Skin of body (tissue), 2 donors: ENCODE results near the gene ASPM. TPM values are rescaled to one million over a fixed set of nuclear protein-coding genes. Genes with fewer than 3 reads are reported as not detected.
"Not testable (repeated sequence)": the region's sequence is repeated elsewhere in the genome, so short reads cannot be mapped to it uniquely, and the experiment has no call there.

Experiments
- DNase-seq: peaks from one replicate; lab custom pipeline; 2025; lab: John Stamatoyannopoulos, UW
- total RNA-seq: library from RNA; depleted of rRNA; stranded (reverse); fragments of >200 nt; gene quantifications from one replicate; pipeline ENCODE4 v1.2.3, GENCODE V29; 2014

Gene ASPM
- total RNA-seq, 1 donor from 2014 or later, result 16.6 TPM

DNA sequence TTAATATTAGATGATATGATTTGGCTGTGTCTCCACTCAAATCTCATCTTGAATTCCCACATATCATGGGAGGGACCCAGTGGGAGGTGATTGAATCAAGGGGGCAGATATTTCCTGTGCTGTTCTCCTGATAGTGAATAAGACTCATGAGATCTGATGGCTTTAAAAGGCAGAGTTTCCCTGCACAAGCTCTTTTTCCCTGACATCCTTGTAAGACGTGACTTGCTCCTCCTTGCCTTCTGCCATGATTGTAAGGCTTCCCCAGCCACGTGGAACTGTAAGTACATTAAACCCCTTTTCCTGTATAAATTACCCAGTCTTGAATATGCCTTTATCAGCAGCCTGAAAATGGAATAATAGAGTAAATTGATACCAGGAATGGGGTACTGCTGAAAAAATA lies 66.1 kb downstream of the ASPM start:
- no peak for DNase-seq

DNA sequence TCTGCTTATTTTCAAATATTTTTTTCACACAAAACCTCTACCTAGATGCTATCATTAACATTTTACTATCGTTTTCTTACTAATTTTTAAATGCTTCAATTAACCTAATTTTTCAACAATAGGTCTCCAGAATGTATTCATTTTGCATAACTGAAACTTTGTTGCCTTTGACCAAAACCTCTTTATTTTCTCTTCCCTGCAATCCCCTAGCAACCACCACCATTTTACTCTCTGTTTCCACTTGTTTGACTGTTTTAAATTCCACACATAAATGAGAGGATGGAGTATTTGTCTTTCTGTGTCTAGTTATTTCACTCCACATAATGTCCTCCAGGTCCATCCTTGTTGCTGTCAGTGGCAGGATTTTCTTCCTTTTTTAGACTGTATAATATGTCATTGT lies 69.9 kb downstream of the ASPM start:
- DNase-seq, result no peak

DNA sequence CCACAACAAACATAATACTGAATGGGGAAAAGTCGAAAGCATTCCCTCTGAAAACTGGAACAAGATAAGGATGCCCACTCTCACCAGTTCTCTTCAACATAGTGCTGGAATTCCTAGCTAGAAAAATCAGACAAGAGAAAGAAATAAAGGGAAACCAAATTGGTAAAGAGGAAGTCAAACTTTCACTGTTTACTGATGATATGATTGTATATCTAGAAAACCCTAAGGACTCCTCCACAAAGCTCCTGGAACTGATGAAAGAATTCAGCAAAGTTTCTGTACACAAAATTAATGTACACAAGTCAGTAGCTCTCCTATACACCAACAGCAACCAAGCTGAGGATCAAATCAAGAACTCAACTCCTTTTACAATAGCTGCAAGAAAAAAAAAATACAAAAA lies 72.5 kb downstream of the ASPM start:
- DNase-seq, result no peak

DNA sequence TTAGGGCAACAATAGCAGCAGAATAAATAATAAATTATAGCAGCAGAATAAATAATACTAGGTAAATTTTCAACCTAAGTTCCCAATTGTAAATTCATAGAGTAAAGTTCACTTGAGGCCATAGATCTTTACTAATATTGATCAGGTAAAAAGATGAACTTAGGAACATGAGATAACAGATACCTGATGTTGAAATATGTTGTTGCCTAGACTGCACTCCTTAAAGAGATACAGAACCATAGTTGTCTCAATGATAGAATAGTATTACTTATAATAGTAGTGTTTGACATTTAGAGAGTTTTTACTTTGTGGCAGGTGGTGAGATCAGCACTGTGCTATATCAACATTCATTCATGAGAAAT lies 79.0 kb downstream of the ASPM start:
- no peak for DNase-seq

DNA sequence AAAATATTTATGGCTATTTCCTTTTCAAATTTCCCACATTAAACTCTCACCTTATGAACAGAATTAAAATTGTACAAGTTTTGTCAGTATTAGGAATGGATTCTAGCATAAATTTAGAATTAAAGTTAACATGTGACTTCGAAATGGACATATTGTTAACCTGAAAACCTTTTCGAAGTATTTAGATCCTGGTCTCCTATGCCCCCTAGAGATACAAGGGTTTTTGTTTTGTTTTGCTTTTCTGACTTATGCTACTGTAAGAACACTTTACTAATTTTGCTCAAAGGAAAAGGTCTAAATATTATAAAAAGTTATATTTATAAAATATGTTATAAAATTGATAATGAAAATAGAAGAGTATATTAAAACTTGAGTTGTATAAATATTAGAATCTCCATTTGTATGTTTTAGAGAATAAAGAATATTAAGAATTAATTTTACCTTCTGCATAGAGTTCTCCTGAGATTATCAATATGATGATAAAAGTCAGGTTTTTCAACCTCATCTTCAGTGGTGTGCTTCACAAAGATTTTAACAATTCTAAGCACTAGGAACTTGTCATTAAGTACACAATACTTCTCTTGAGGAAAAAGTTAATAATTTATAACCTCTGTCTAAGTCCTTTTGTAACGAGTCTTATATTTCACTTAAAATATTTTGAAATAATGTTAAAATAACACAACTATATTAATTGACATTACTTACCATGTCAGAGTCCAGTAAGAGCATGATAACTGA lies 79.6 kb downstream of the ASPM start, which contains the start of gene F13B:
TSS of gene F13B (minus strand) at position 542 of the 738 bp plus-strand sequence. CDS start at position 505, 37 bp downstream.
- DNase-seq, result no peak

DNA sequence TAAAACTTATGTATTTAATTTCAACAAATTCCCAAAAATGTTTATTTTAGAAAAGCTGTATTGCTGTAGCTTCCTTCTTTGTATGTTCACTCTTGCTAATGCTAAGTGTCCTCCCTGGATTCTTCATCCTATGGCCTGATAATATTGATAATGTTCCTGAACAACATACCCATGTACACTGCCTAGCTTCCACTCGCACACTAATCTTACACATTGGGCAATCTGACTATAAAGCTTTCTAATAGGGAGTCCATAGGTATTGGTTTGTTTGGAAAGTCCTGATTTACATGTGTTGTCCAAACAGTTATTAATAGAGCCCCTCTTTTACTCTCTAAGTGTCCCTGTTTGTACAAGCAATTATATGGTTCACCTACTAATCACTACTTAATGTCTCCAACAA lies 80.2 kb downstream of the ASPM start:
- no peak for DNase-seq

DNA sequence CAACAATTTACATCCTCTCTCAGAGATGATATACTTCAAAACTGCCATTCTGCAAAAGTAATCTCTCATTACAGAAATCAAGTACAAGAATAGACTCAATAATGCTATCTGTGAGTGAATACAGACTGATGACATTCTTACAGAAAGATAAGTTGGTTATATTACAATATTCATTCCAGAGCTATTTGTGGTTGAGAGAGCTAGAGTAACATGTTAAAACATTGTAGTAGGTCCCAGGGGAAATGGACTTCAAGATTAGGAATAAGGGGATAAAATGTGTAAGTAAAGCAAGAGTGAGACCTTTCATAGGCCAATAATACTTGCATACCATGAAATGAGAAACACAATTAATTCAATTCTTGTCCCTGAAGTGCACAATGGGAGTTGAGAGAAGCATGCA lies 80.9 kb downstream of the ASPM start:
- no peak for DNase-seq

DNA sequence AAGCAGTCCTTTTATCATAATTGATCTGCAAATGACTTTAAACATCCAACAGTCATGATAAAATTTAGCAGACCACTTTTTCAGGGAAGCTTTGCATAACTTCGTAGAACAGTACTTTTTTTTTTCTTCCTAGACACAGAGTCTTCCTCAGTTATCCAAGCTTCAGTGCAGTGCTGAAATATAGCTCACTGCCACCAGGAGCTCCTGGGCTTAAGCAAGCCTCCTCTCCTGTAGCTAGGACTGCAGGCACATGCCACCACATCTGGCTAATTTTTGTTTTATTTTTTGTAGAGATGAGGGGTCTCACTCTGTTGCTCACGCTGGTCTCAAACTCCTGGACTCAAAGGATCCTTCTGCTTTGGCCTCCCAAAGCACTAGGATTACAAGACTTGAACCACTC lies 83.3 kb downstream of the ASPM start:
- DNase-seq, result no peak

DNA sequence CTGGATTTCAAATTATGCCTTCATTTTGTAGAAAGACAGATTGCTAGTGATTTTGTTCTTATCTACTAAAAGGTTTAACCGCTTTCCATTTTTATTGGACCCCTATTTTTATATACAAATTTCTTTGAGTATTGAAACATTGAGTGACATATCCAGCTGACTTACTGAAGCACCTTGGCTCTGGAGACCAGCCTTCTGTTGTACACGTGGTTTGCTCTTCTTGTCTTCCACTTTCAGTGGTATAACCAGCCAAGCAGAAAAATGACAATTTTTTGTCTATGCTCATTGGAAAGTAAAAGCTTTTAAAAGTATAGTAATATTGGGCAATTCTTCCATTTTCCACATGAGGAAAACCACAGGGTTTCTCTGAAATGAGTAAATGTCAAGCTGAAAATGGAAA lies 83.8 kb downstream of the ASPM start:
- DNase-seq, result no peak

DNA sequence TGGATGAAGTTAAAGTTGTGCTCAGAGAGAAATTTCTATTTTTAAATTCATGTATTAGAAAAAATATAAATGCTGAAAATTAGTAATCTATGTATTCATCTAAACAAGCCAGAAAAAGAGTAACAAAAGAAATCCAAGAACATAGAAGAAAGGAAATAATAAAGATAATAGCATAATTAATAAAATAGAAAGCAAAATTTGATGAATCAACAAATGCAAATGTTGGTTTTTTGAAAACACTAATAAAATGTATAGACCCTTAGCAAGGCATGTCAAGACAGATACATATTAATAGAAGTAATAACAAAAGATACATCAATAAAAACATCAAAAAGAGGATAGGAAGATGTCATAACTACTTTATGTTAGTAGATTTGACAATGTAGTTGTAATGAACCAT lies 97.4 kb downstream of the ASPM start:
- no peak for DNase-seq

DNA sequence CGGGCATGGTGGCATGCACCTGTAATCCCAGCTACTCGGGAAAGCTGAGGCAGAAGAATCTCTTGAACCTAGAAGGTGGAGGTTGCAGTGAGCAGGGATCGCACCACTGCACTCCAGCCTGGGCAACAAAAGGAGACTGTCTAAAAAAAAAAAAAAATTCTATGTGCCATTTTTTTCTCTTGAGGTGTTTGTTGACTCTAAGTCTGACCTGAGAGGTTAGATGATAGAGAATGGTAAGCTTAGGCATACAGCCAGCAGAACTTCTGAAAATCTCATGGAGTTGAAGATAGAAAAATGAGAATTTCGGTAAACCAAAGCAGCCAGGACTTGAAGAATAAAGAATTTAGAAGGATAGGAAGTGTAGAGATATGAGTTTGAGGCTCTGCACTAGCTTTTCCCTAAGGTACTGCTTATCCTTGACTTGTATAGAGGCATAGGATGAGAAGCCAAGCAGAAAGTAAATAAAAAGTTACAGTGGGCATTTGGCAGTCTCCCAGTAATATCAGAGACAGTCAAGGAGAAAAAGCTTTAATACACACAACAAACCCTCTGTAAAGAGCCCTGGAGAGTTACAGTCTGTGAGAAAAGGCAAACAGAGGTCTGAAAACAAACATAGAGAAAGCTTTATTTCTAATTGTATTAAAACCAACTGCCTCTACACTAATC lies 103.7 kb downstream of the ASPM start:
- DNase-seq, result no peak

DNA sequence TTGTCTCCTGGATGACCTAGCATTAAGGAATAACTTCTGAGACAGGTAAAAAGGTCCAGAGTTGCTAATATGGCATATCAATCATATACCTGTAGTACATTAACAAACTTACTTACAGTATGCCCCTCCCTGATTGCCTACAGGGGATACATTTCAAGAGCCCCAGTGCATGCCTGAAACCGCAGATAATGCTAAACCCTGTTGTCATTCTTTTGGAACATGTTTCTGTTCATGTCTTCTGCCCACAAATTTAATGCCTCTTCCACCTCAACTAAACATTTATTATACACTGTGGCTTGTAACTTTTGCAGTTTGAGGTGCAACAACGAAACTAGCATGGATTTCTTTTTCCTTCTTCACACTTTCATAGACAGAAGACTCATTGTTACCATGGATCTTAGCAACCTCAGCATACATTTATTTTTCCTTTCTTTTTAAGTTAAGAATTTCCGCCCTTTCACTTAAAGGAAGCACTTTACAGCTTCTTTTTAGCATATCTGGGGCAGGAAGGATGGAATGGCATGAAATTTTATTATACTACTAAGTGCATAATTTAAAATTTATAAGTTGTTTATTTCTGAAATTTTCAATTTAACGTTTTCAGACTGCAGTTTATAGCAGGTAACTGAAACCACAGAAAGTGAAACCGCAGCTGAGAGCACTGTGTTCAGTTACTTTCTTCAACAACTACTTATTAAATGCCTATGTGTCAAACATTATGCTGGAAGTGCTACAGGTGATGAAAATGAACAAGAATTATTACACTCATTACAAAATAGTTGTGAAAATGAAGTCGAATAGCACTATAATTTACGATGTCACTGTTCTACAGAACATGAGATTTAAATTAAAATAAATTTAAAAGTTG lies 104.7 kb downstream of the ASPM start:
- DNase-seq, result no peak

DNA sequence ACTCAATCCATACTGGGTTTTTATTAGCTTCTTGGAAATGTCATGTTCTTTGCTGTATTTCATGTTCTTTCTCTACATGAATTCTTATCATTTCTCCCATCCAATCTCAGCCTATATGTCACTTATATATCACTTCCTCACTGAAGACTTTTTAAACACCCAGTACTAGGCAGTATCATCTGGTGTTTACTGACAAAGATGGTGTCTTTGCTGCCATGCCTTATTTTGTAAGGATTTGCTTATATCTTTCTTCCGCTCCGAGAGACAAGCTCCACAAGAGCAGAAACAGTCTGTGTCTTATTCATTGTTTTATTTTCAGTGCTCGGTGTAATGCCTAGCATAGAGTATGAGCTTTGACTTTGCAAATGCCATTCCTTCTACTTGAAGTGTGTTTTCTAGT lies 109.6 kb downstream of the ASPM start:
- no peak for DNase-seq

DNA sequence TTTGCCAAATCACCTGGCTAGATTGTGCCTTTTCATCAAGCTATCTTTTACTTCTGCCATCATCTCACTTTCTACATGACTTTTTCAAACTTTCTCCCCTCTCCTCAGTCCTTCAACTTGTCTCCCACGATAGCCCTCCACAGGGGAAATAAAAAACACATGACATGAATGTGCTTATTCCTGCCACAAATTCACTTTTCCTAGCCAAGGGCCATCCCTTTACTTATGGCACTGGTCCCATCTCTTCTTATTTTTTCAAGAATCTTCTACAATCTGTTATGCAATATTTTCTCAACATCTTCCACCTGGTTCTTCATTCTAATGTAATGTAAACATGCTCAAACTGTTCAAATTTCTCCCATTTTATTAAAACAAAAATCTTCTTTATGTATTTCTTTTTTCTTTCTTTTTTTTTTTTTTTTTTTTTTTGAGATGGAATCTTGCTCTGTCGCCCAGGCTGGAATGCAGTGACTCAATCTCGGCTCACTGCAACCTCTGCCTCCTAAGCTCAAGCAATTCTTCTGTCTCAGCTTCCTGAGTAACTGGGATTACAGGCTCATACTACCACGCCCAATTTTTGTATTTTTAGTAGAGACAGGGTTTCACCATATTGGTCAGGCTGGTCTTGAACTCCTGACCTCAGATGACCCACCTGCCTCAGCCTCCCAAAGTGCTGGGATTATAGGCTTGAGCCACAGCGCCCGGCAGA lies 111.7 kb downstream of the ASPM start:
- DNase-seq, result not testable (repeated sequence)

Other genes with a start within 250 kb of the ASPM start
- gene CFHR2, start 202.9 kb downstream of the ASPM start, total RNA-seq, result not detected
- gene CFHR5, start 169.1 kb downstream of the ASPM start, total RNA-seq, result not detected
- gene F13B, start 79.4 kb downstream of the ASPM start, total RNA-seq, result not detected
- gene ZBTB41, start 54.6 kb upstream of the ASPM start, total RNA-seq, result 20.7 TPM
- gene CRB1, start 121.6 kb upstream of the ASPM start, total RNA-seq, result 0.39 TPM